Ascending aorta (tissue), 2 donors: ENCODE measurements around the gene WWP2. TPM values are rescaled to one million over a fixed set of nuclear protein-coding genes. Genes with fewer than 3 reads are reported as not detected.
"Not testable (repeated sequence)": the region's sequence is repeated elsewhere in the genome, so short reads cannot be mapped to it uniquely, and the experiment has no call there.

Source experiments
- DNase-seq, 2 donors: peaks; one replicate each; pipeline ENCODE4 v3.0.0-alpha.2; 2019; ENCODE audit warnings: low spot score in 2 of 2
- H3K27ac ChIP-seq, 2 donors: fragments of 200-600 bp; sonication (generic); one replicate each; pipeline ENCODE4 v1.5.1; 2016 to 2017; ENCODE audit warnings: mild to moderate bottlenecking in 1 of 2
- H3K27me3 ChIP-seq: fragments of 200-600 bp; sonication (generic); one replicate; pipeline ENCODE4 v1.5.1; 2017
- H3K36me3 ChIP-seq, 2 donors: fragments of 200-600 bp; sonication (generic); one replicate each; pipeline ENCODE4 v1.5.1; 2016
- H3K4me1 ChIP-seq, 2 donors: fragments of 200-600 bp; sonication (generic); one replicate each; pipeline ENCODE4 v1.5.1; 2016 to 2017; ENCODE audit warnings: mild to moderate bottlenecking in 1 of 2
- H3K4me3 ChIP-seq, 2 donors: fragments of 200-600 bp; sonication (generic); one replicate each; pipeline ENCODE4 v1.5.1; 2016 to 2017; ENCODE audit warnings: mild to moderate bottlenecking in 1 of 2
- H3K9me3 ChIP-seq, 2 donors: fragments of 200-600 bp; sonication (generic); one replicate each; pipeline ENCODE4 v1.5.1; 2016
- CTCF ChIP-seq, 3 experiments: fragments of 200-600 bp in 2 of 3; fragments of 450-650 bp in 1 of 3; sonication (generic) in 2 of 3; IDR thresholded peaks; one replicate each; pipeline ENCODE4 v1.5.1; 2016 to 2019; ENCODE audit warnings: antibody characterized with exemption in 3 of 3, mild to moderate bottlenecking in 1 of 3, moderate library complexity in 1 of 3
- intact Hi-C: fragments of 100-400 bp; cut with DNase I; formaldehyde crosslinking; loops from one replicate; pipeline ENCODE4 v1.15.1; 2023
- total RNA-seq: library from RNA; depleted of rRNA; stranded (reverse); fragments of >200 nt; gene quantifications from one replicate; pipeline ENCODE4 v1.1.0, GENCODE V29; 2016

WWP2 gene
- total RNA-seq, 1 donor from 2014 or later: 71.2 TPM

- Histone ChIP-seq H3K36me3 (peaks cover 35 to 38% of the 10 kb centered on the region in 2 donors), H3K9me3 (no peaks in the 10 kb centered on the region), H3K27ac (peak overlapping the region in 1 of 2 donors; percentile 20), H3K4me1 (peaks cover 0 to 14% of the 10 kb centered on the region in 2 donors), H3K4me3 (no peak overlapping the region), H3K27me3 (no peaks in the 10 kb centered on the region)
- no peak for TF ChIP-seq CTCF (IDR thresholded peaks at IDR 0.05)
- intact Hi-C loops: no loop called here
- no peak for DNase-seq
These were observed 180.6 kb downstream of the WWP2 start for GRCh38 chr16:69942627-69943170.

- H3K27me3 ChIP-seq, H3K4me3 ChIP-seq, H3K9me3 ChIP-seq, intact Hi-C loops, DNase-seq: not testable (repeated sequence)
- Histone ChIP-seq H3K36me3 (peaks cover 27 to 31% of the 10 kb centered on the region in 2 donors), H3K27ac (peak overlapping the region in 1 of 2 donors; percentile 20), H3K4me1 (peaks cover 0 to 14% of the 10 kb centered on the region in 2 donors)
These were observed 181.3 kb downstream of the WWP2 start for GRCh38 chr16:69943241-69944036.

GRCh38 chr16:69950411-69950810 lies 188.3 kb downstream of the WWP2 start:
- intact Hi-C loops: not testable (repeated sequence)

GRCh38 chr16:69951017-69951671 lies 189.0 kb downstream of the WWP2 start, which contains the start of gene CLEC18A:
CLEC18A (plus strand) TSS chr16:69951334; CDS start chr16:69951367, 33 bp downstream.
- H3K4me1 ChIP-seq, H3K36me3 ChIP-seq, H3K27ac ChIP-seq, DNase-seq, H3K9me3 ChIP-seq, H3K4me3 ChIP-seq, H3K27me3 ChIP-seq, intact Hi-C loops: not testable (repeated sequence)

More at GRCh38 chr16:69950411-69950810, 188.3 kb downstream of the WWP2 start:
- not testable (repeated sequence) for H3K36me3 ChIP-seq, H3K4me3 ChIP-seq, DNase-seq, H3K27me3 ChIP-seq, H3K4me1 ChIP-seq, H3K27ac ChIP-seq, H3K9me3 ChIP-seq

GRCh38 chr16:69951672-69952031 lies 189.5 kb downstream of the WWP2 start:
- intact Hi-C loops, DNase-seq, H3K9me3 ChIP-seq: not testable (repeated sequence)

GRCh38 chr16:69952116-69952515 lies 190.0 kb downstream of the WWP2 start:
- H3K4me3 ChIP-seq, H3K27me3 ChIP-seq, H3K27ac ChIP-seq, H3K9me3 ChIP-seq, H3K4me1 ChIP-seq, intact Hi-C loops, DNase-seq, H3K36me3 ChIP-seq: not testable (repeated sequence)

More at GRCh38 chr16:69951672-69952031, 189.5 kb downstream of the WWP2 start:
- H3K4me3 ChIP-seq, H3K4me1 ChIP-seq, H3K36me3 ChIP-seq, H3K27ac ChIP-seq, H3K27me3 ChIP-seq: not testable (repeated sequence)

GRCh38 chr16:69952572-69953355 lies 190.6 kb downstream of the WWP2 start:
- H3K27ac ChIP-seq, H3K36me3 ChIP-seq, H3K4me3 ChIP-seq, DNase-seq, H3K9me3 ChIP-seq, intact Hi-C loops, H3K27me3 ChIP-seq, H3K4me1 ChIP-seq: not testable (repeated sequence)

- H3K27me3 ChIP-seq, DNase-seq, H3K4me3 ChIP-seq, H3K36me3 ChIP-seq, H3K4me1 ChIP-seq, H3K27ac ChIP-seq, H3K9me3 ChIP-seq, intact Hi-C loops: not testable (repeated sequence)
These were observed 192.1 kb downstream of the WWP2 start for GRCh38 chr16:69954241-69954640.

- H3K9me3 ChIP-seq, DNase-seq, H3K27ac ChIP-seq, H3K36me3 ChIP-seq, H3K4me3 ChIP-seq, H3K27me3 ChIP-seq, intact Hi-C loops, H3K4me1 ChIP-seq: not testable (repeated sequence)
These were observed 201.2 kb downstream of the WWP2 start for GRCh38 chr16:69963312-69963711.

GRCh38 chr16:69964960-69965660 lies 203.0 kb downstream of the WWP2 start:
- H3K4me3 ChIP-seq: peak overlapping the region; percentile 76 to 80
- H3K36me3 ChIP-seq, H3K27me3 ChIP-seq, H3K9me3 ChIP-seq, intact Hi-C loops, H3K4me1 ChIP-seq: not testable (repeated sequence)
- H3K27ac ChIP-seq: peak overlapping the region; percentile 65 to 86
- DNase-seq: peak in 1 of 2 donors; percentile 73

GRCh38 chr16:69965661-69966054 lies 203.5 kb downstream of the WWP2 start:
- H3K27me3 ChIP-seq, DNase-seq, H3K9me3 ChIP-seq, H3K4me1 ChIP-seq, intact Hi-C loops, H3K36me3 ChIP-seq: not testable (repeated sequence)
- Histone ChIP-seq H3K27ac (peak overlapping the region in 1 of 2 donors; percentile 86), H3K4me3 (peak overlapping the region; percentile 76 to 80)

- H3K4me3 ChIP-seq, H3K36me3 ChIP-seq, H3K27me3 ChIP-seq, H3K9me3 ChIP-seq, intact Hi-C loops, H3K4me1 ChIP-seq, H3K27ac ChIP-seq, DNase-seq: not testable (repeated sequence)
These were observed 205.6 kb downstream of the WWP2 start for GRCh38 chr16:69967688-69968087.
